HUDEP-2 (cell line): ENCODE measurements around the gene ALG2.

Experiments used
- DNase-seq, 76 experiments: peaks; one replicate each; lab custom pipeline; 2025; ENCODE audit not compliant: unreplicated experiment in 76 of 76; lab: John Stamatoyannopoulos, UW

ALG2 gene

DNA sequence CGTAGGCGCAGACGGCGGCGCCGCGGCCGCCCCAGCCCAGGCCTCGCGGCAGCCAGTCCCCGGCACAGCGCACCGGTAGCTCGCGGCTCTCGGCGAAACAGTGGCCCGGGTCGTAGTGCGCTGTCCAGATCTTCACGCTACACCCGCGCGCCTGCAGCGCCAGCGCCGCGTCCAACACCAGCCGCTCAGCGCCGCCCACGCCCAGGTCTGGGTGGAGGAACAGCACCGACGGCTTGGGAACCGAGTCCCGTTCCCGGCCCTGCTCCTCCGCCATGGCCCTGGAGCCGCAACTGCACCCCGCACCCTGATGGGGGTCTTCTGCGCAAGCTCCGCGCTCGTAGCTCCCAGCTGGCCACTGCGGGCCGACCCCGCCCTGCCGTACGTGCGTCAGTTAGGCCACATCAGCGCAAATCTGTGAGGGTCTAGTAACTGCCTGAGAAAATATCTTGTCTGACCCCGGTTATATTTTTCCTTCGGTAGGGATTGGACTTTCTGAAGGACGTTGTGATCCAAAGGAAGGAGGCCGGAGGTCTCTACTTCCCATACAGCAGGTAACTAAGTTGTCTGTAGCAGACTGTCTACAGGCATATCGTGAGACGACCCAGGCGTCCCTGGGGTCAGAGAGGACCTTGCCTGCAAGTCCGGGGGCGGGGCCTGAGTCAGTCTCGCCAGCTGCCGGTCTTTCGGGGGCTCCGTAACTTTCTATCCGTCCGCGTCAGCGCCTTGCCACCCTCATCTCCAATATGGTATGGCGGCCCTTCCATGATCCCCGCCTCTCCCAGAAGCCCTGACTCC lies at the start of gene ALG2, which contains the start of gene SEC61B:
Gene ALG2 (minus strand): TSS at position 322 of the 795 bp plus-strand sequence. CDS start 48 bp downstream, at position 274.
Gene SEC61B (plus strand): TSS at position 662 of the 795 bp plus-strand sequence. CDS start 82 bp downstream, at position 744.
- peak in 75 of 76 experiments; percentile 31 to 97 (median 89) for DNase-seq

- no peak for DNase-seq
These were observed 48.7 kb upstream of the ALG2 start for GRCh38 chr9:99270491-99270890.

DNA sequence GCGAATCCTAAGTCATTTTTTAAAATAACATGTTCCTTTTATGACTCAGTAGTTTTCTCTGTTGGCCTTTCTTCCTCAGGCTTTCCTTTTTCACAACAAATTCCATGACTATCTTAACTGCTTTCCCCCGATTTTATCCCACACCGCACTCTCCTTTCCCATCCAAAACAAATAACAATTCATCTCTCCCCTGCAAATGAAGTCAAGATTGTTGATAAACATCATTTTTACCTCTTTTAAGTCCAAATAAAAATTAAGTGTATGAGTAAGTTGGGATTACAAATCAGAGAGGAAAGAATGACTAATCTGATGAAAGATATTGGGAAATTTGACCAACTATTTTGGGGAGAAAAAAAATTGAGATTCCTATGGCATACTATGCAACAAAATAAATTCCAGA lies 47.7 kb upstream of the ALG2 start:
- DNase-seq, result no peak

GRCh38 chr9:99266255-99267023 lies 44.7 kb upstream of the ALG2 start:
- DNase-seq, result peak in 63 of 76 experiments; percentile 3 to 69 (median 39)

DNA sequence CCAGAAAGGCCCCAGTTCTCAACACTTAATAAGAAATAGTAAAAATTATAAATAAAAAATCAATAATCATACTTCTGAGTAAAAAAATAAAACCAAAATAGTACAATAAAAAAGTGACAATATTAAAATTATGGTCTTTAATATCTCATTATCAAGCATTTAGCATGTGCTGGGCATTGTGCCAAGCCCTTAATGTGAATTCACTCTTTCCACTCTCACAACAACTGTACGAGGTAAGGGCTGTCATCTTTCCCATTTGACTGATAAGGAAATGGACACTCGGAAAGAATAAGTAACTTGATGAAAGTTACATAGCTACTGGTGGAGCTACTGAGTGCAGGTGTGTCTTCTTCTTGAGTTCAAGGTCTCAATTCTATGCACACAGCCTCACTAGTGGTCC lies 43.9 kb upstream of the ALG2 start:
- DNase-seq, result peak in 9 of 76 experiments; percentile 6 to 35 (median 19)

- DNase-seq, result peak in 3 of 76 experiments; percentile 4 to 15 (median 10)
These were observed 42.4 kb upstream of the ALG2 start for GRCh38 chr9:99264070-99264680.

GRCh38 chr9:99262949-99263418 lies 41.2 kb upstream of the ALG2 start:
- no peak for DNase-seq

- DNase-seq, result no peak
These were observed 40.2 kb upstream of the ALG2 start for GRCh38 chr9:99261923-99262322.

DNA sequence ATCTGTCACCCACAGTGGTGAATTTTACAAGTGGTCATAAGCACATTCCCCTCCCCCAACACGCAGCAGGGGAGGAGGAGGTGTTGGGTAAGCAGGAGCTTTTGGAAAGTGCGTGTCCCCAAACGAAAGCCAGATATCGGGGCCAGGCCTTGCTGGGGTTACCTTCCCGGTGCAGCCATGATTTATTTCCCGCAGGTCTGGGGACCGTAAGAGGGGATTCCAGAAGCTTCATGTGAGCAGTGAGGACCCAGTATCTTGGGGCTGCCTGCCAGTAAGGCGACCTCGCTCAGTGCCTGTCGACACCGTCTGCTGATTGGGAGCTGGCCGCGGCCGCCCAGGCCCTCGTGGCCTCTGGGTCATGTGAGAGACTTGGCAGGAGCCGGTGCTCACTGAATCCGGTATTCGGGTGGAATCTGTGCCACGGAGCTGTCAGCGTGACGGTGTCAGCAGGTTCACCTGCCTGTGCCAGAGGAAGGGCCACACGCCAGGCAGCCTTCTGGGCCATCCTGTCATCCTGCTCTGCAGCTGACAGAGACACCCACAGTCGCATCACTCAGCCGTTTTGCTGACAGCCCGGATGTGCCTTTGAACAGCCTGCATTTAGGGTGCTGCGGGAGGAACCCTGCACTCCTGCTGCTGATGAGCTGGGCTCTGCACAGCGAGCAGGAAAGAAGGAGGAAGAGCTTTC lies 37.6 kb upstream of the ALG2 start:
- DNase-seq, result peak in 3 of 76 experiments; percentile 10 to 23 (median 18)

DNA sequence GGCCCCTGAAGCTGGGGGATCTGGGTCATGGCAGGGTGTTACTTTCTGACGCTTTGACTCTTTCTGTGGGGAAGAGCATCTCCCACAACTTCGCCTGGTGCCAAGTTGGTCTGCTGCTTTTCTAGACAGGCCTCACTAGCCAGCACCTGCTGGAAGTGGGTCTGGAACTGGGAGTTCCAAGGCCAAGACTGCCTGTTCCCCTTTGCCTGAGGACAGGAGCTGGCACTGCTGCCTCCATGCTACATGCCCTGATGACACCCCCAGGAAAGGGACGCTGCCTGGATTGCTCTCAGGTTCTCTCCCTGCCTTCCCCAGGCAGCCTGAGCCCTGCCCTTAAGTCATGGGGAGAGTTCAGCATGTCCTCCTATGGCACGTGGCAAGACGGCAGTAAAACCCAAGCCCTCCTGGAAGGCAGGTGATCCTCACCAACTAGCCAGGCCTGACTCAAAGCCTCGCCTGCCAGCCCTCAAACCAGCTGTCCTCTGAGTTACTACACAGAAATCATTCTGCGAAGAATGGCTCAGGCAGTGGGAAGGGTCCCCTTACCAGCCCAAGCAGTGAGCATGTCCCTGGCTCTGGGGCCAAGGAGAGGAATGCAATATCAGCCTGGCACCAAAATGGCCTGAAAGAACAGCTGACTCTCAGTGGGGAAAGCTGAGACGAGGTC lies 36.1 kb upstream of the ALG2 start:
- DNase-seq, result no peak

- DNase-seq, result no peak
These were observed 33.9 kb upstream of the ALG2 start for GRCh38 chr9:99255651-99256050.

GRCh38 chr9:99253772-99254431 lies 32.2 kb upstream of the ALG2 start:
- DNase-seq, result no peak

GRCh38 chr9:99253134-99253533 lies 31.4 kb upstream of the ALG2 start:
- DNase-seq, result no peak

DNA sequence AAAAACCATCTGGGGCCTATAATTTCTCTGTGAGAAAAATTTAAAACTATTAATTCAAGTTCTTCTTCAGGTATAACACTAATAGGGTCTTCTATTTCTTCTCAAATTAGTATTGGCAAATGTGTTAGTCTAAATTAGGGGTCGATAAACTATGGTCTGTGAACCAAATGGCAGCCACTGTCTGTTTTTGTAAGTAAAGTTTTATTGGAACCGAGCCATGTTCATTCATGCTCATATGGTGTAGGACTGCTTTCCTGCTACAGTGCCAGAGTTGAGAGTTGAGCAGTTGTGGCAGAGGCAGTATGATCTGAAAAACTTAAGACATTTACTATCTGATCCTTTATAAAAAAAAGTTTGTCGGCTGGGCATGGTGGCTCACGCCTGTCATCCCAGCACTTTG lies 29.4 kb upstream of the ALG2 start:
- no peak for DNase-seq

DNA sequence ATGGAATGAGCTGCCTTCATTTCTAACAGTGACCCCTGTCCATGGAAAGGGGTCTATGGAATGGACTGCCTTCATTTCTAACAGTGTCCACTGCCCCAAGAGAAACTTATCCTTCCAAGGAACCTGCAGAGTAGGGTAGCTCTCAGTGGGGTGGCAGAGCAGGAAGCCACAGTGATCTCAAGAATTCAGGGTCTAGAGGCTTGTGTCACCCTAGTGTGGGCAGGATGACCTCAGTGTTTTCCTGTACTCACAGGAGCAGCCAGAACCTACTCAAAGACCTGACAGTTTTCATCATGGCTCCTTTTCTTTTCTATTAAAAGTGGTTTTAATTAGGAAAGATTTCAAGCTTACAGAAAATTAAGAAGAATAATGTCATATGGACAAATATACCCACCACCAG lies 27.9 kb upstream of the ALG2 start:
- DNase-seq, result no peak

GRCh38 chr9:99244344-99245260 lies 22.9 kb upstream of the ALG2 start:
- DNase-seq, result no peak

DNA sequence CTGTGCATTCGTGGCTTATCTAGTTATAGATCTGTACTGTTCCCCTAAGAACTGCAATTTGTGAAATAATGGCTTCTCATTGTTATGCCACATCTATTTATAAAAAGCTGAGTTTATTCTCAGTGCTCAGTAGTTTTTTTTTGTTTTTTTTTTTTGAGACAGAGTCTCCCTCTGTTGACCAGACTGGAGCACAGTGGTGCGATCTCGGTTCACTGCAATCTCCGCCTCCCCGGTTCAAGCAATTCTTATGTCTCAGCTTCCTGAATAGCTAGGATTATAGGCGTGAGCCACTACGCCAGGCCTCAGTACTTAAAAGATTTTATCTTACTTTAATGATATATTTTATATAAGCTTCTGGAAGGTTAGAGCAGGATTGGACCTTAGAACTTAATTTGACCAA lies 19.4 kb upstream of the ALG2 start:
- DNase-seq, result no peak

GRCh38 chr9:99239341-99240060 lies 17.8 kb upstream of the ALG2 start:
- DNase-seq, result no peak
